Endothelial cell (in vitro differentiated cells): ENCODE data around the gene ERGIC3. TPM values are rescaled to one million over a fixed set of nuclear protein-coding genes. Genes with fewer than 3 reads are reported as not detected.

Source experiments
- DNase-seq: peaks from one replicate; pipeline ENCODE4 v3.0.0; 2021; ENCODE audit warnings: low spot score
- H3K27ac Mint-ChIP-seq: one replicate; pipeline ENCODE4 v1.8.0; 2021; ENCODE audit warnings: mixed read lengths, inconsistent platforms; ENCODE audit not compliant: unreplicated experiment
- H3K27me3 Mint-ChIP-seq: one replicate; pipeline ENCODE4 v1.8.0; 2021; ENCODE audit warnings: mild to moderate bottlenecking, moderate library complexity, mixed read lengths, inconsistent platforms; ENCODE audit not compliant: unreplicated experiment
- H3K36me3 Mint-ChIP-seq: one replicate; pipeline ENCODE4 v1.8.0; 2021; ENCODE audit warnings: mild to moderate bottlenecking, low read depth, mixed read lengths, inconsistent platforms; ENCODE audit not compliant: unreplicated experiment
- H3K4me1 Mint-ChIP-seq: one replicate; pipeline ENCODE4 v1.8.0; 2021; ENCODE audit warnings: mild to moderate bottlenecking, mixed read lengths, inconsistent platforms; ENCODE audit not compliant: unreplicated experiment
- H3K4me3 Mint-ChIP-seq: one replicate; pipeline ENCODE4 v1.8.0; 2021; ENCODE audit warnings: mild to moderate bottlenecking, mixed read lengths, inconsistent platforms; ENCODE audit not compliant: unreplicated experiment
- H3K9me3 Mint-ChIP-seq: one replicate; pipeline ENCODE4 v1.8.0; 2021; ENCODE audit warnings: mixed read lengths, inconsistent platforms; ENCODE audit not compliant: unreplicated experiment
- total RNA-seq: library from RNA; stranded (reverse); fragmentation: NEBNext Ultra II Directional; extraction: Animal tissue kit (Norgen Biotek cat#: 25700); gene quantifications from one replicate; pipeline ENCODE4 v1.2.1, GENCODE V29; 2021; ENCODE audit not compliant: unreplicated experiment
- TF ChIP-seq, protein P1 (sequence below): fragments of 200-600 bp; sonication (generic); IDR thresholded peaks from one replicate; pipeline ENCODE4 v1.5.0; 2021; ENCODE audit warnings: antibody characterized with exemption; ENCODE audit not compliant: unreplicated experiment

Gene ERGIC3
- total RNA-seq, 1 donor from 2014 or later: 282 TPM

DNA sequence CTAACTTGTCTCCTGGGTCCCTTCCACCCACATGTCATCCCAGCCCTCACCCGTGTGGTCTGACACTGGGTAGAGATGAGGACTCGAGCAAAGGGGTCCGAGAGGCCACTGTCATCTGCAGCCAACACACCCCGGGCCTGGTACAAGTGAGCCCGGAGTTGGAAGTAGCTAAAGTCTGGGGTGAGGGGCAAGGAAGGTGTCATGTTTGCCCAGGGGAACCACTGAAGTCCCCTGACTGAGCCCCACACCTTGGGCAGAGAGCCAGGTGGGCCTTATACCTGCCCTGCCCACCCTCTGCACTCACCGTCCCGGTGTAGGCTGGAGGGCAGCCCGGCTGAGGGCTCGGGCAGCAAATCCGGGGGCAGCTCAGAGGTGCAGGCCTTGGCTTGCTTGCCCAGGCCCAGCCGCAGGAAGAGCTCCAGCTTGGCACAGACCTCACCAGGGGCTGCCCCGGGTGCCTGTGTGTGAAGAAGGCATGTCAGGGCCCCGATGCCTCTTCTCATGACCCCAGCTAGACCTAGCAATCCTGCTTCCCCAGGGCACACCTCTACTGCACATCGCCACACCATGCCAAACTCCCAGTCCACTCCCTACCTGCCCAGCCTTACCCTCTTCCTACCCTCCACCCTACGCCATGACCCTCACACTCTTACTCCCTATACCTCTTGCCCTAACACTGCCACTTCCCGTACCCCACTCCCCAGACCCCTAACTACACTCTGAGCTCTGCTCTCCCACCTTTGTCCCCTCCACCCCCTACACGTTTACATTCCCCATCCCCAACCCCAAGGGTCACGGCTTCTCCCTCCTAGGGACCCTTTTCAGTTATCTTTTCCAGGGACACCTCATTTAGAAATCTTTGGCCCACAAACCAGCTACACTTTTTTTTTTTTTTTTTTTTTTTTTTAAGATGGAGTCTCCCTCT lies 42.0 kb downstream of the ERGIC3 start:
- Mint-ChIP-seq H3K27ac (no peak overlapping the region), H3K27me3 (peaks cover 5% of the 10 kb centered on the region), H3K4me1 (no peaks in the 10 kb centered on the region), H3K9me3 (no peaks in the 10 kb centered on the region), H3K4me3 (no peak overlapping the region), H3K36me3 (peaks cover 9% of the 10 kb centered on the region)
- TF ChIP-seq, protein P1, sequence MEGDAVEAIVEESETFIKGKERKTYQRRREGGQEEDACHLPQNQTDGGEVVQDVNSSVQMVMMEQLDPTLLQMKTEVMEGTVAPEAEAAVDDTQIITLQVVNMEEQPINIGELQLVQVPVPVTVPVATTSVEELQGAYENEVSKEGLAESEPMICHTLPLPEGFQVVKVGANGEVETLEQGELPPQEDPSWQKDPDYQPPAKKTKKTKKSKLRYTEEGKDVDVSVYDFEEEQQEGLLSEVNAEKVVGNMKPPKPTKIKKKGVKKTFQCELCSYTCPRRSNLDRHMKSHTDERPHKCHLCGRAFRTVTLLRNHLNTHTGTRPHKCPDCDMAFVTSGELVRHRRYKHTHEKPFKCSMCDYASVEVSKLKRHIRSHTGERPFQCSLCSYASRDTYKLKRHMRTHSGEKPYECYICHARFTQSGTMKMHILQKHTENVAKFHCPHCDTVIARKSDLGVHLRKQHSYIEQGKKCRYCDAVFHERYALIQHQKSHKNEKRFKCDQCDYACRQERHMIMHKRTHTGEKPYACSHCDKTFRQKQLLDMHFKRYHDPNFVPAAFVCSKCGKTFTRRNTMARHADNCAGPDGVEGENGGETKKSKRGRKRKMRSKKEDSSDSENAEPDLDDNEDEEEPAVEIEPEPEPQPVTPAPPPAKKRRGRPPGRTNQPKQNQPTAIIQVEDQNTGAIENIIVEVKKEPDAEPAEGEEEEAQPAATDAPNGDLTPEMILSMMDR: no peak
- DNase-seq: no peak

DNA sequence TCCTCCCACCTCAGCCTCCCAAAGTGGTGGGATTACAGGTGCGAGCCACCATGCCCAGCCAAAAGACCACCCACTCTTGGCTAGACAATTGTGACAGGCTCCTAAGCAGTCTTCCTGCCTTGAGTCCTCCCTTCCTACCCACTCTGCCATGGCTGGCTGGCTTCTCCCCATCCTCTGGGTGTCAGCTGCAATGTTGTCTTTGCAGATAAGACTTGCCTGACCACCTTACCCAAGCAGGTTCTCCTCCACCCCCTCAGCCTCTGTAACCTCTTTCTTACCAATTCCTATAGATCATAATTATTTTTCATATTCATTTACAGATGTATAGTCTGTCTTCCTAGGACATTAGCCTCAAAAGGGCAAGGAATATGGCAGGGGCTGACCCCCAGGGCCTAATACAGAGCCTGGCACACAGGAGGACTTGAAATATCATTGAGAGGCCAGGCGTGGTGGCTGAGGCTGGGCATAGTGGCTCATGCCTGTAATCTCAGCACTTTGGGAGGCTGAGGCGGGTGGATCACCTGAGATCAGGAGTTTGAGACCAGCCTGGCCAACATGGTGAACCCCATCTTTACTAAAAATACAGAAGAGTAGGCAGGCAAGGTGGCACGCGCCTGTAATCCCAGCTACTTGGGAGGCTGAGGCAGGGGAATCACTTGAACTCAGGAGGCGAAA lies 45.0 kb downstream of the ERGIC3 start:
- no peak overlapping the region for H3K27ac Mint-ChIP-seq
- no peaks in the 10 kb centered on the region for H3K4me1 Mint-ChIP-seq

DNA sequence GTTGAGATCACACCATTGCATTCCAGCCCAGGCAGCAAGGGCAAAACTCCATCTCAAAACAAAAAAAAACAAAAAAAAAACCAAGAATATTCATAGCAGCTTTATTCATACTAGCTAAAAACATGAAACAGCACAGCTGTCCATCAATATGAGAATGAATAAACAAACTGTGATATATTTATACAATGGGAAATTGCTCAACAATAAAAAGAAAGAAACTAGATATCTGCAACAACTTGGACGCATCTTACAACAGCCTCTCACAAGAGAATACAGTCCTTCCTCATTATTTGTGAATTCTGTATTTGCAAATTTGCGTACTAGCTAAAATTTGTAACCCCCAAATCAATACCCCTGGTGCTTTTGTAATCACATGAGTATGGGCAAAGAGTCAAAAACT lies 45.6 kb downstream of the ERGIC3 start:
- no peak for DNase-seq
- no peak overlapping the region for H3K4me3 Mint-ChIP-seq
- peaks cover under 1% of the 10 kb centered on the region for H3K27me3 Mint-ChIP-seq
- H3K36me3 Mint-ChIP-seq: peaks cover 7% of the 10 kb centered on the region
- no peaks in the 10 kb centered on the region for H3K4me1 Mint-ChIP-seq
- TF ChIP-seq, protein P1: no peak
- H3K9me3 Mint-ChIP-seq: no peaks in the 10 kb centered on the region
- no peak overlapping the region for H3K27ac Mint-ChIP-seq

More for the DNA sequence above, 45.0 kb downstream of the ERGIC3 start:
- TF ChIP-seq, protein P1: no peak
- no peaks in the 10 kb centered on the region for H3K9me3 Mint-ChIP-seq
- DNase-seq: no peak
- H3K4me3 Mint-ChIP-seq: no peak overlapping the region
- peaks cover 9% of the 10 kb centered on the region for H3K36me3 Mint-ChIP-seq
- peaks cover 4% of the 10 kb centered on the region for H3K27me3 Mint-ChIP-seq

DNA sequence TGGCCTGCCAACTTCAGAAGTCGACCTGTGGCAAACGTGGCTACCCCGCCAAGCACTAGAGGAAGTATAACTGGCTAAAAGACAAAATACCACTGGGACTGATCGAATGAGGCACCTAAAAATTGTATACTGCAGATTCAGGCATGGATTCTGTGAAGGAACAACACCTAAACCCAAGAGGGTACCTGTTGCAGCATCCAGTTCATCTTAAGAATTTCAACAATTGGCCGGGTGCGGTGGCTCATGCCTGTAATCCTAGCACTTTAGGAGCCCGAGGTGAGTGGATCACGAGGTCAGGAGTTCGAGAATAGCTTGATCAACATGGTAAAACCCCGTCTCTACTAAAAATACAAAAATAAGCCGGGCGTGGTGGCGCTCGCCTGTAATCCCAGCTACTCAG lies 46.5 kb downstream of the ERGIC3 start:
- H3K36me3 Mint-ChIP-seq: peaks cover 3% of the 10 kb centered on the region
- TF ChIP-seq, protein P1: no peak
- H3K4me1 Mint-ChIP-seq: no peaks in the 10 kb centered on the region
- H3K27me3 Mint-ChIP-seq: no peaks in the 10 kb centered on the region
- H3K27ac Mint-ChIP-seq: no peak overlapping the region
- no peaks in the 10 kb centered on the region for H3K9me3 Mint-ChIP-seq
- no peak overlapping the region for H3K4me3 Mint-ChIP-seq
- no peak for DNase-seq
